BJ (cell line): Measurements from ENCODE around the gene ZBTB48. TPM values are rescaled to one million over a fixed set of nuclear protein-coding genes. Genes with fewer than 3 reads are reported as not detected.
A peak's percentile ranks its signal among the peaks of the same experiment; 100 is the strongest.

Experiments
- CTCF ChIA-PET: fragments of 350-600 bp; formaldehyde crosslinking; extraction: SDS; loops from one replicate; lab custom pipeline; 2021; ENCODE audit warnings: antibody characterized with exemption, inconsistent platforms; lab: Yijun Ruan, JAX
- POLR2A ChIA-PET: fragments of 300-600 bp; sonication (Branson Sonifier 250); formaldehyde crosslinking; extraction: SDS; loops from one replicate; lab custom pipeline; 2021; ENCODE audit warnings: antibody characterized with exemption; lab: Charles Lee
- DNase-seq: peaks from one replicate; pipeline ENCODE4 v3.0.0-alpha.2; 2011; ENCODE audit warnings: low read depth
- H3K27me3 ChIP-seq: 2 replicates; pipeline ENCODE4 v1.6.0; 2011; ENCODE audit warnings: low read length; ENCODE audit not compliant: control insufficient read depth, insufficient read depth
- H3K36me3 ChIP-seq: 2 replicates; pipeline ENCODE4 v1.5.1; 2011; ENCODE audit warnings: low read length; ENCODE audit not compliant: control insufficient read depth, insufficient read depth
- H3K4me3 ChIP-seq: 2 replicates; pipeline ENCODE4 v1.5.1; 2011; ENCODE audit warnings: low read depth, mild to moderate bottlenecking, control low read depth, low read length
- CTCF ChIP-seq: IDR thresholded peaks from 2 replicates; pipeline ENCODE4 v1.5.1; 2011; ENCODE audit warnings: low read depth, mild to moderate bottlenecking, control low read depth, inconsistent platforms, low read length, moderate library complexity; ENCODE audit not compliant: insufficient read depth
- polyA plus RNA-seq: library from polyadenylated mRNA; depleted of rRNA; stranded (reverse); fragments of >200 nt; gene quantifications from 2 replicates; pipeline ENCODE4 v1.2.3, GENCODE V29; 2011

The ZBTB48 gene
- polyA plus RNA-seq, 1 experiment, result 14.0 TPM

- POLR2A ChIA-PET, result no interaction called here
- Histone ChIP-seq H3K36me3 (peaks cover 37% of the 10 kb centered on the region), H3K4me3 (no peak overlapping the region), H3K27me3 (no peaks in the 10 kb centered on the region)
- no peak for TF ChIP-seq CTCF
- no peak for DNase-seq
- CTCF ChIA-PET, result interaction anchor here (0.7 to 1.2 kb wide), 2 partner anchors 9 to 217 kb away, joined by 3 read pairs; no protein-coding TSS in a partner anchor
Observed at GRCh38 chr1:6631058-6631457, 51.3 kb downstream of the ZBTB48 start.

GRCh38 chr1:6632588-6633514, 53.1 kb downstream of the ZBTB48 start:
- CTCF ChIA-PET, result interaction anchor here (0.5 to 6.1 kb wide), 5 partner anchors 9 to 55 kb away, joined by 3 to 28 read pairs (median 4); no protein-coding TSS in a partner anchor
- no peak for DNase-seq
- Histone ChIP-seq H3K27me3 (no peaks in the 10 kb centered on the region), H3K36me3 (peaks cover 35% of the 10 kb centered on the region), H3K4me3 (no peak overlapping the region)
- TF ChIP-seq CTCF, result no peak
- POLR2A ChIA-PET, result no interaction called here

- CTCF ChIA-PET, result interaction anchor here (0.8 to 6.1 kb wide), 8 partner anchors 8 to 147 kb away, joined by 3 to 28 read pairs (median 4); partner anchors contain the start of gene NOL9
- TF ChIP-seq CTCF, result peak; percentile 52
- no peak for DNase-seq
- H3K27me3 ChIP-seq, result no peaks in the 10 kb centered on the region
- H3K36me3 ChIP-seq, result peaks cover 22% of the 10 kb centered on the region
- POLR2A ChIA-PET, result no interaction called here
- no peak overlapping the region for H3K4me3 ChIP-seq
Observed at GRCh38 chr1:6634371-6635052, 54.7 kb downstream of the ZBTB48 start.

GRCh38 chr1:6635161-6635909, 55.5 kb downstream of the ZBTB48 start:
- no peak for DNase-seq
- POLR2A ChIA-PET, result no interaction called here
- no peak overlapping the region for H3K4me3 ChIP-seq
- no peaks in the 10 kb centered on the region for H3K27me3 ChIP-seq
- H3K36me3 ChIP-seq, result peaks cover 22% of the 10 kb centered on the region
- CTCF ChIA-PET, result interaction anchor here (0.8 to 6.1 kb wide), 7 partner anchors 9 to 148 kb away, joined by 3 to 28 read pairs (median 4); partner anchors contain the start of gene NOL9
- no peak for TF ChIP-seq CTCF
